ENCODE data around the gene SCUBE3. TPM values are rescaled to one million over a fixed set of nuclear protein-coding genes. Genes with fewer than 3 reads are reported as not detected.

Gene SCUBE3
- total RNA-seq, 1 experiment from 2014 or later: 0.05 TPM

GRCh38 chr6:35288834-35289233 is 75.1 kb downstream of the SCUBE3 start:
- ATAC-seq (no peak), DNase-seq (ENCODE audit: low read depth, low spot score) (no peak)
- BruUV-seq (replicated peaks): no TSS peak
- H3K9me3 ChIP-seq (ENCODE audit: control insufficient read depth in 1 of 2, insufficient read depth in 1 of 2, low read depth in 1 of 2, low read length in 2 of 2): no peaks in the 10 kb centered on the region
- peaks cover 22 to 27% of the 10 kb centered on the region in 2 experiments; a peak in 3 of 4 replicates for H3K36me3 ChIP-seq (ENCODE audit: control insufficient read depth in 1 of 2, insufficient read depth in 2 of 2, low read length in 2 of 2)
- no peak overlapping the region for H3K4me3 ChIP-seq (replicated peaks in 1 of 2; ENCODE audit: low read depth in 1 of 2, low read length in 2 of 2)
- no peak overlapping the region for H3K4me2 ChIP-seq (ENCODE audit: low read length)
- no peak overlapping the region for H3K27ac ChIP-seq (ENCODE audit: low read depth, low read length)
- H3K9ac ChIP-seq (ENCODE audit: low read length): no peak overlapping the region
- H3K4me1 ChIP-seq (ENCODE audit: control insufficient read depth in 1 of 2, insufficient read depth in 2 of 2, low read length in 2 of 2): no peaks in the 10 kb centered on the region
- POLR2A ChIA-PET: no interaction called here
- no peaks in the 10 kb centered on the region for H3K79me2 ChIP-seq (ENCODE audit: insufficient read depth, low read length)
- no peaks in the 10 kb centered on the region for H4K20me1 ChIP-seq (ENCODE audit: insufficient read depth)
- RAD21 ChIA-PET (ENCODE audit: low non-redundant PET in 1 of 2, low total read pairs in 2 of 2, uncharacterized antibody in 2 of 2, unreplicated experiment in 2 of 2): no interaction called here
- H2AFZ ChIP-seq (ENCODE audit: low read depth, low read length, poor library complexity, severe bottlenecking): no peak overlapping the region
- H3K27me3 ChIP-seq (ENCODE audit: insufficient read depth, low read length): no peaks in the 10 kb centered on the region
- CTCF ChIA-PET: interaction anchor here (0.7 kb wide), 1 partner anchor 29 kb away, joined by 3 read pairs; the partner anchor contains the start of gene ZNF76
- H3K9me2 ChIP-seq (ENCODE audit: insufficient read depth): no peaks in the 10 kb centered on the region
- TF ChIP-seq ZNF274 (IDR thresholded peaks at IDR 0.05; ENCODE audit: low read depth, low read length): no peak
- TF ChIP-seq, protein P1, sequence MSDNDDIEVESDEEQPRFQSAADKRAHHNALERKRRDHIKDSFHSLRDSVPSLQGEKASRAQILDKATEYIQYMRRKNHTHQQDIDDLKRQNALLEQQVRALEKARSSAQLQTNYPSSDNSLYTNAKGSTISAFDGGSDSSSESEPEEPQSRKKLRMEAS (IDR thresholded peaks at IDR 0.05): no peak
- TF ChIP-seq, protein P2, sequence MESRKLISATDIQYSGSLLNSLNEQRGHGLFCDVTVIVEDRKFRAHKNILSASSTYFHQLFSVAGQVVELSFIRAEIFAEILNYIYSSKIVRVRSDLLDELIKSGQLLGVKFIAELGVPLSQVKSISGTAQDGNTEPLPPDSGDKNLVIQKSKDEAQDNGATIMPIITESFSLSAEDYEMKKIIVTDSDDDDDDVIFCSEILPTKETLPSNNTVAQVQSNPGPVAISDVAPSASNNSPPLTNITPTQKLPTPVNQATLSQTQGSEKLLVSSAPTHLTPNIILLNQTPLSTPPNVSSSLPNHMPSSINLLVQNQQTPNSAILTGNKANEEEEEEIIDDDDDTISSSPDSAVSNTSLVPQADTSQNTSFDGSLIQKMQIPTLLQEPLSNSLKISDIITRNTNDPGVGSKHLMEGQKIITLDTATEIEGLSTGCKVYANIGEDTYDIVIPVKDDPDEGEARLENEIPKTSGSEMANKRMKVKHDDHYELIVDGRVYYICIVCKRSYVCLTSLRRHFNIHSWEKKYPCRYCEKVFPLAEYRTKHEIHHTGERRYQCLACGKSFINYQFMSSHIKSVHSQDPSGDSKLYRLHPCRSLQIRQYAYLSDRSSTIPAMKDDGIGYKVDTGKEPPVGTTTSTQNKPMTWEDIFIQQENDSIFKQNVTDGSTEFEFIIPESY (IDR thresholded peaks at IDR 0.05; ENCODE audit: extremely low read depth, insufficient replicate concordance, low read length): no peak
- no peak for TF ChIP-seq JUND (IDR thresholded peaks at IDR 0.05)
- no peak for TF ChIP-seq EZH2 (IDR thresholded peaks at IDR 0.05)
- no peak for TF ChIP-seq POLR2AphosphoS5 (IDR thresholded peaks at IDR 0.05; ENCODE audit: low read depth, low read length)
- no peak for TF ChIP-seq REST (IDR thresholded peaks at IDR 0.05; ENCODE audit: low read depth)
- no peak for TF ChIP-seq SRF (IDR thresholded peaks at IDR 0.05; ENCODE audit: low read depth)
- no peak for TF ChIP-seq CTCF (IDR thresholded peaks at IDR 0.05 in 2 of 3, conservative IDR thresholded peaks at IDR 0.05 in 1 of 3; ENCODE audit: borderline replicate concordance in 1 of 3, insufficient read depth in 1 of 3, low read depth in 2 of 3, low read length in 2 of 3)
- TF ChIP-seq SIN3A (IDR thresholded peaks at IDR 0.05; ENCODE audit: low read depth): no peak
- TF ChIP-seq ZFX (IDR thresholded peaks at IDR 0.05): no peak
- no peak for TF ChIP-seq RAD21 (IDR thresholded peaks at IDR 0.05; ENCODE audit: low read depth)
- TF ChIP-seq CBX3 (IDR thresholded peaks at IDR 0.05; ENCODE audit: low read depth): no peak
- no peak for TF ChIP-seq TCF7L2 (IDR thresholded peaks at IDR 0.05; ENCODE audit: borderline replicate concordance, extremely low read depth, insufficient read depth, insufficient read length)
- no peak for TF ChIP-seq EZH2phosphoT487 (IDR thresholded peaks at IDR 0.05; ENCODE audit: borderline replicate concordance)
- no peak for TF ChIP-seq CEBPB (IDR thresholded peaks at IDR 0.05; ENCODE audit: low read depth)
- TF ChIP-seq ELF1 (IDR thresholded peaks at IDR 0.05; ENCODE audit: borderline replicate concordance, low read depth): no peak
- TF ChIP-seq, protein P3, sequence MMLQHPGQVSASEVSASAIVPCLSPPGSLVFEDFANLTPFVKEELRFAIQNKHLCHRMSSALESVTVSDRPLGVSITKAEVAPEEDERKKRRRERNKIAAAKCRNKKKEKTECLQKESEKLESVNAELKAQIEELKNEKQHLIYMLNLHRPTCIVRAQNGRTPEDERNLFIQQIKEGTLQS (IDR thresholded peaks at IDR 0.05): no peak
- TF ChIP-seq YY1 (IDR thresholded peaks at IDR 0.05; ENCODE audit: extremely low read depth, insufficient replicate concordance, low read depth, low read length): no peak
- no peak for TF ChIP-seq SP1 (IDR thresholded peaks at IDR 0.05; ENCODE audit: low read depth)
- intact Hi-C loops (cut with micrococcal nuclease): no loop called here

All from HCT116 (cell line).